H1 (cell line): ENCODE data around the gene ASTN1.

Source experiments
- BRCA1 ChIP-seq: IDR thresholded peaks from 2 replicates; pipeline ENCODE4 v1.6.1; 2012; ENCODE audit warnings: low read depth, low read length, improper control_type of control experiment
- CTCF ChIP-seq, 3 experiments: IDR thresholded peaks; 1 replicate in 2 of 3; 2 replicates in 1 of 3; pipeline versions ENCODE4 v1.5.1 to v1.6.1; 2011; ENCODE audit warnings: low read length in 3 of 3, mild to moderate bottlenecking in 3 of 3, inconsistent platforms in 2 of 3, low read depth in 1 of 3, moderate library complexity in 1 of 3; ENCODE audit not compliant: insufficient read depth in 1 of 3; ENCODE audit errors: control extremely low read depth in 1 of 3
- POLR2A ChIP-seq, 2 experiments: IDR thresholded peaks; 1 replicate in 1 of 2; 2 replicates in 1 of 2; pipeline ENCODE4 v1.6.1; 2011; ENCODE audit warnings: low read depth in 2 of 2, low read length in 2 of 2, mild to moderate bottlenecking in 2 of 2; ENCODE audit errors: control extremely low read depth in 1 of 2

GRCh38 chr1:177002891-177003290 is 161.6 kb downstream of the ASTN1 start:
- TF ChIP-seq POLR2A (IDR thresholded peaks at IDR 0.05; ENCODE audit: control extremely low read depth in 1 of 2, low read depth in 2 of 2, low read length in 2 of 2) (no peak), BRCA1 (no peak), CTCF (IDR thresholded peaks at IDR 0.05; ENCODE audit: control extremely low read depth in 1 of 3, insufficient read depth in 1 of 3, low read depth in 1 of 3, low read length in 3 of 3) (no peak)
